Hepatocyte (in vitro differentiated cells): Measurements from ENCODE around the gene PFN4. TPM values are rescaled to one million over a fixed set of nuclear protein-coding genes. Genes with fewer than 3 reads are reported as not detected.
A peak's percentile ranks its signal among the peaks of the same experiment; 100 is the strongest.

ENCODE experiments used
- DNase-seq: peaks from one replicate; pipeline ENCODE4 v3.0.0-alpha.2; 2016; ENCODE audit warnings: low spot score
- H2AFZ ChIP-seq: fragments of 200-600 bp; sonication (generic); 2 replicates; pipeline ENCODE4 v1.6.0; 2016; ENCODE audit warnings: antibody characterized with exemption, mild to moderate bottlenecking
- H3K27ac ChIP-seq: fragments of 200-600 bp; sonication (generic); 2 replicates; pipeline ENCODE4 v1.5.1; 2016; ENCODE audit warnings: mild to moderate bottlenecking
- H3K27me3 ChIP-seq: fragments of 200-600 bp; sonication (generic); 2 replicates; pipeline ENCODE4 v1.6.1; 2016
- H3K36me3 ChIP-seq: fragments of 200-600 bp; sonication (generic); replicated peaks from 2 replicates; pipeline ENCODE4 v1.5.1; 2016; ENCODE audit warnings: low read depth; ENCODE audit not compliant: insufficient read depth
- H3K4me1 ChIP-seq: fragments of 200-600 bp; sonication (generic); 2 replicates; pipeline ENCODE4 v1.5.1; 2016; ENCODE audit warnings: mild to moderate bottlenecking, moderate library complexity; ENCODE audit not compliant: insufficient read depth
- H3K4me2 ChIP-seq: fragments of 200-600 bp; sonication (generic); 2 replicates; pipeline ENCODE4 v1.6.0; 2016
- H3K4me3 ChIP-seq: fragments of 200-600 bp; sonication (generic); 2 replicates; pipeline ENCODE4 v1.5.1; 2016; ENCODE audit warnings: mild to moderate bottlenecking
- H3K79me2 ChIP-seq: fragments of 200-600 bp; sonication (generic); 2 replicates; pipeline ENCODE4 v1.6.0; 2017; ENCODE audit warnings: mild to moderate bottlenecking
- H3K9me2 ChIP-seq: fragments of 200-600 bp; sonication (generic); replicated peaks from 2 replicates; pipeline ENCODE4 v1.6.0; 2017; ENCODE audit warnings: mild to moderate bottlenecking; ENCODE audit not compliant: insufficient read depth
- H3K9me3 ChIP-seq: fragments of 200-600 bp; sonication (generic); 2 replicates; pipeline ENCODE4 v1.5.1; 2016; ENCODE audit warnings: low read depth, mild to moderate bottlenecking
- H4K20me1 ChIP-seq: fragments of 200-600 bp; sonication (generic); 2 replicates; pipeline ENCODE4 v1.6.0; 2016; ENCODE audit warnings: mild to moderate bottlenecking; ENCODE audit not compliant: insufficient read depth, poor library complexity, severe bottlenecking
- CTCF ChIP-seq: fragments of 200-600 bp; sonication (generic); IDR thresholded peaks from 2 replicates; pipeline ENCODE4 v1.5.1; 2016; ENCODE audit warnings: antibody characterized with exemption, mild to moderate bottlenecking; ENCODE audit not compliant: poor library complexity
- EZH2 ChIP-seq: fragments of 200-600 bp; sonication (generic); IDR thresholded peaks from 2 replicates; pipeline ENCODE4 v1.6.1; 2016; ENCODE audit warnings: antibody characterized with exemption, mild to moderate bottlenecking, borderline replicate concordance
- EZH2phosphoT487 ChIP-seq: fragments of 200-600 bp; sonication (generic); IDR thresholded peaks from one replicate; pipeline ENCODE4 v1.6.1; 2018; ENCODE audit warnings: antibody characterized with exemption, mild to moderate bottlenecking, low read depth, moderate library complexity; ENCODE audit not compliant: unreplicated experiment, severe bottlenecking
- WGBS: methylation state at CpG from one replicate; pipeline ENCODE4 v1.1.6; 2016; ENCODE audit warnings: low lambda C conversion rate; ENCODE audit errors: missing lambda C conversion rate; 5-methylcytosine and 5-hydroxymethylcytosine counted together
- polyA plus RNA-seq: library from polyadenylated mRNA; unstranded; fragments of >200 nt; fragmentation: Nextera tagmentation; extraction: Ambion mirVana; gene quantifications from 2 replicates; pipeline ENCODE4 v1.2.1, GENCODE V29; 2016
- total RNA-seq: library from RNA; depleted of rRNA; stranded (reverse); fragments of >200 nt; gene quantifications from 2 replicates; pipeline ENCODE4 v1.2.3, GENCODE V29; 2014

Gene PFN4
- total and polyA plus RNA-seq, 2 experiments from 2014 or later = 1.2 to 1.7 TPM

- no peak overlapping the region for H2AFZ ChIP-seq
- no peaks in the 10 kb centered on the region for H3K9me3 ChIP-seq
- H3K4me3 ChIP-seq = no peak overlapping the region
- H3K9me2 ChIP-seq = no peaks in the 10 kb centered on the region
- no peaks in the 10 kb centered on the region for H3K36me3 ChIP-seq
- H3K4me2 ChIP-seq = no peak overlapping the region
- peaks cover 18% of the 10 kb centered on the region for H3K4me1 ChIP-seq
- H4K20me1 ChIP-seq = no peaks in the 10 kb centered on the region
- no peak for DNase-seq
- WGBS = 45% methylated on average over 2 of the region's 2 CpGs
- peaks cover 12% of the 10 kb centered on the region for H3K79me2 ChIP-seq
- TF ChIP-seq EZH2phosphoT487 = no peak
- TF ChIP-seq EZH2 = no peak
- TF ChIP-seq CTCF = no peak
- no peak overlapping the region for H3K27ac ChIP-seq
- H3K27me3 ChIP-seq = no peaks in the 10 kb centered on the region
These were observed 42.4 kb downstream of the PFN4 start for GRCh38 chr2:24080701-24081100.

- H3K27me3 ChIP-seq = no peaks in the 10 kb centered on the region
- H3K9me3 ChIP-seq = no peaks in the 10 kb centered on the region
- no peaks in the 10 kb centered on the region for H3K36me3 ChIP-seq
- peak overlapping the region; percentile 69 for H2AFZ ChIP-seq
- H3K4me2 ChIP-seq = peak overlapping the region; percentile 82
- no peaks in the 10 kb centered on the region for H4K20me1 ChIP-seq
- 62% methylated on average over 2 of the region's 2 CpGs for WGBS
- DNase-seq = no peak
- no peak for TF ChIP-seq CTCF
- TF ChIP-seq EZH2 = no peak
- H3K79me2 ChIP-seq = peaks cover 36% of the 10 kb centered on the region
- H3K4me3 ChIP-seq = peak overlapping the region; percentile 40
- peak overlapping the region; percentile 95 for H3K27ac ChIP-seq
- H3K4me1 ChIP-seq = peaks cover 16% of the 10 kb centered on the region
- H3K9me2 ChIP-seq = no peaks in the 10 kb centered on the region
These were observed 45.3 kb downstream of the PFN4 start for GRCh38 chr2:24077879-24078278.

- Histone ChIP-seq H2AFZ (peak overlapping the region; percentile 69), H3K4me3 (peak overlapping the region; percentile 40), H3K9me3 (no peaks in the 10 kb centered on the region), H3K9me2 (no peaks in the 10 kb centered on the region), H3K79me2 (peaks cover 37% of the 10 kb centered on the region), H3K4me1 (peaks cover 14% of the 10 kb centered on the region), H3K4me2 (peak overlapping the region; percentile 82), H4K20me1 (no peaks in the 10 kb centered on the region), H3K36me3 (no peaks in the 10 kb centered on the region), H3K27ac (peak overlapping the region; percentile 95), H3K27me3 (no peaks in the 10 kb centered on the region)
- TF ChIP-seq EZH2phosphoT487 (no peak), EZH2 (no peak), CTCF (no peak)
- WGBS = 18% methylated on average over 9 of the region's 9 CpGs
- DNase-seq = no peak
These were observed 45.6 kb downstream of the PFN4 start for GRCh38 chr2:24077535-24077877.
